ENCODE results near the gene TIMMDC1.
"Not testable (repeated sequence)": the region's sequence is repeated elsewhere in the genome, so short reads cannot be mapped to it uniquely, and the experiment has no call there.

The TIMMDC1 gene

GRCh38 chr3:119560160-119560559 is 61.8 kb downstream of the TIMMDC1 start:
- no peak overlapping the region for H3K4me3 ChIP-seq (ENCODE audit: insufficient read length, low read depth)
- no peaks in the 10 kb centered on the region for H3K27me3 ChIP-seq (ENCODE audit: insufficient read depth, insufficient read length)
- H3K9me3 ChIP-seq (ENCODE audit: insufficient read depth, low read length) = no peaks in the 10 kb centered on the region
- DNase-seq (ENCODE audit: low read depth, low spot score) = no peak
- no peak overlapping the region for H3K9ac ChIP-seq (ENCODE audit: insufficient read length, low read depth)
- no peaks in the 10 kb centered on the region for H3K36me3 ChIP-seq (ENCODE audit: insufficient read depth, insufficient read length, low read length)
- peaks cover 6% of the 10 kb centered on the region for H3K4me1 ChIP-seq (ENCODE audit: insufficient read depth, insufficient read length)
- TF ChIP-seq YY1 (IDR thresholded peaks at IDR 0.05; ENCODE audit: insufficient read depth, insufficient read length) (no peak), ZNF274 (IDR thresholded peaks at IDR 0.05; ENCODE audit: low read depth, low read length) (no peak)

- H3K27me3 ChIP-seq (ENCODE audit: insufficient read depth, insufficient read length) = no peaks in the 10 kb centered on the region
- no peak overlapping the region for H3K4me3 ChIP-seq (ENCODE audit: insufficient read length, low read depth)
- peaks cover 6% of the 10 kb centered on the region for H3K4me1 ChIP-seq (ENCODE audit: insufficient read depth, insufficient read length)
- TF ChIP-seq YY1 (IDR thresholded peaks at IDR 0.05; ENCODE audit: insufficient read depth, insufficient read length) (no peak), SUZ12 (IDR thresholded peaks at IDR 0.05; ENCODE audit: extremely low read depth, insufficient read depth, insufficient read length) (no peak), ZNF274 (IDR thresholded peaks at IDR 0.05; ENCODE audit: low read depth, low read length) (no peak)
- H3K9ac ChIP-seq (ENCODE audit: insufficient read length, low read depth) = no peak overlapping the region
- DNase-seq (ENCODE audit: low read depth, low spot score) = no peak
- no peaks in the 10 kb centered on the region for H3K9me3 ChIP-seq (ENCODE audit: insufficient read depth, low read length)
- H3K36me3 ChIP-seq (ENCODE audit: insufficient read depth, insufficient read length, low read length) = no peaks in the 10 kb centered on the region
These were observed 64.1 kb downstream of the TIMMDC1 start for GRCh38 chr3:119562307-119562961.

- H3K9me3 ChIP-seq (ENCODE audit: insufficient read depth, low read length); H3K4me3 ChIP-seq (ENCODE audit: insufficient read length, low read depth); H3K27me3 ChIP-seq (ENCODE audit: insufficient read depth, insufficient read length); DNase-seq (ENCODE audit: low read depth, low spot score); H3K36me3 ChIP-seq (ENCODE audit: insufficient read depth, insufficient read length, low read length); H3K9ac ChIP-seq (ENCODE audit: insufficient read length, low read depth); H3K4me1 ChIP-seq (ENCODE audit: insufficient read depth, insufficient read length): not testable (repeated sequence)
These were observed 65.0 kb downstream of the TIMMDC1 start for GRCh38 chr3:119563334-119563733.

GRCh38 chr3:119569156-119569555 is 70.8 kb downstream of the TIMMDC1 start:
- no peaks in the 10 kb centered on the region for H3K9me3 ChIP-seq (ENCODE audit: insufficient read depth, low read length)
- no peaks in the 10 kb centered on the region for H3K27me3 ChIP-seq (ENCODE audit: insufficient read depth, insufficient read length)
- no peak for TF ChIP-seq YY1 (IDR thresholded peaks at IDR 0.05; ENCODE audit: insufficient read depth, insufficient read length)
- no peak for TF ChIP-seq ZNF274 (IDR thresholded peaks at IDR 0.05; ENCODE audit: low read depth, low read length)
- TF ChIP-seq SUZ12 (IDR thresholded peaks at IDR 0.05; ENCODE audit: extremely low read depth, insufficient read depth, insufficient read length) = no peak
- DNase-seq (ENCODE audit: low read depth, low spot score) = no peak
- H3K4me1 ChIP-seq (ENCODE audit: insufficient read depth, insufficient read length) = no peaks in the 10 kb centered on the region
- no peak overlapping the region for H3K4me3 ChIP-seq (ENCODE audit: insufficient read length, low read depth)
- H3K9ac ChIP-seq (ENCODE audit: insufficient read length, low read depth) = no peak overlapping the region
- no peaks in the 10 kb centered on the region for H3K36me3 ChIP-seq (ENCODE audit: insufficient read depth, insufficient read length, low read length)

GRCh38 chr3:119570229-119570628 is 71.9 kb downstream of the TIMMDC1 start:
- Histone ChIP-seq H3K4me3 (ENCODE audit: insufficient read length, low read depth) (no peak overlapping the region), H3K9ac (ENCODE audit: insufficient read length, low read depth) (no peak overlapping the region), H3K9me3 (ENCODE audit: insufficient read depth, low read length) (no peaks in the 10 kb centered on the region), H3K27me3 (ENCODE audit: insufficient read depth, insufficient read length) (no peaks in the 10 kb centered on the region), H3K36me3 (ENCODE audit: insufficient read depth, insufficient read length, low read length) (no peaks in the 10 kb centered on the region), H3K4me1 (ENCODE audit: insufficient read depth, insufficient read length) (no peaks in the 10 kb centered on the region)
- no peak for DNase-seq (ENCODE audit: low read depth, low spot score)
- TF ChIP-seq YY1 (IDR thresholded peaks at IDR 0.05; ENCODE audit: insufficient read depth, insufficient read length) (no peak), ZNF274 (IDR thresholded peaks at IDR 0.05; ENCODE audit: low read depth, low read length) (no peak), SUZ12 (IDR thresholded peaks at IDR 0.05; ENCODE audit: extremely low read depth, insufficient read depth, insufficient read length) (no peak)

- H3K9ac ChIP-seq (ENCODE audit: insufficient read length, low read depth) = no peak overlapping the region
- no peaks in the 10 kb centered on the region for H3K9me3 ChIP-seq (ENCODE audit: insufficient read depth, low read length)
- H3K27me3 ChIP-seq (ENCODE audit: insufficient read depth, insufficient read length) = no peaks in the 10 kb centered on the region
- H3K4me1 ChIP-seq (ENCODE audit: insufficient read depth, insufficient read length) = no peaks in the 10 kb centered on the region
- DNase-seq (ENCODE audit: low read depth, low spot score) = no peak
- no peak overlapping the region for H3K4me3 ChIP-seq (ENCODE audit: insufficient read length, low read depth)
- H3K36me3 ChIP-seq (ENCODE audit: insufficient read depth, insufficient read length, low read length) = no peaks in the 10 kb centered on the region
- TF ChIP-seq ZNF274 (IDR thresholded peaks at IDR 0.05; ENCODE audit: low read depth, low read length) = no peak
- no peak for TF ChIP-seq SUZ12 (IDR thresholded peaks at IDR 0.05; ENCODE audit: extremely low read depth, insufficient read depth, insufficient read length)
- no peak for TF ChIP-seq YY1 (IDR thresholded peaks at IDR 0.05; ENCODE audit: insufficient read depth, insufficient read length)
These were observed 72.9 kb downstream of the TIMMDC1 start for GRCh38 chr3:119571230-119571629.

- Histone ChIP-seq H3K36me3 (ENCODE audit: insufficient read depth, insufficient read length, low read length) (no peaks in the 10 kb centered on the region), H3K4me1 (ENCODE audit: insufficient read depth, insufficient read length) (no peaks in the 10 kb centered on the region), H3K27me3 (ENCODE audit: insufficient read depth, insufficient read length) (no peaks in the 10 kb centered on the region), H3K9ac (ENCODE audit: insufficient read length, low read depth) (no peak overlapping the region), H3K9me3 (ENCODE audit: insufficient read depth, low read length) (no peaks in the 10 kb centered on the region), H3K4me3 (ENCODE audit: insufficient read length, low read depth) (no peak overlapping the region)
- no peak for DNase-seq (ENCODE audit: low read depth, low spot score)
- TF ChIP-seq SUZ12 (IDR thresholded peaks at IDR 0.05; ENCODE audit: extremely low read depth, insufficient read depth, insufficient read length) (no peak), YY1 (IDR thresholded peaks at IDR 0.05; ENCODE audit: insufficient read depth, insufficient read length) (no peak), ZNF274 (IDR thresholded peaks at IDR 0.05; ENCODE audit: low read depth, low read length) (no peak)
These were observed 73.3 kb downstream of the TIMMDC1 start for GRCh38 chr3:119571688-119572087.

Data from NT2/D1 (cell line).